Measurements from ENCODE around the gene C2CD5.
"Not testable (repeated sequence)": the region's sequence is repeated elsewhere in the genome, so short reads cannot be mapped to it uniquely, and the experiment has no call there.

C2CD5 gene

DNA sequence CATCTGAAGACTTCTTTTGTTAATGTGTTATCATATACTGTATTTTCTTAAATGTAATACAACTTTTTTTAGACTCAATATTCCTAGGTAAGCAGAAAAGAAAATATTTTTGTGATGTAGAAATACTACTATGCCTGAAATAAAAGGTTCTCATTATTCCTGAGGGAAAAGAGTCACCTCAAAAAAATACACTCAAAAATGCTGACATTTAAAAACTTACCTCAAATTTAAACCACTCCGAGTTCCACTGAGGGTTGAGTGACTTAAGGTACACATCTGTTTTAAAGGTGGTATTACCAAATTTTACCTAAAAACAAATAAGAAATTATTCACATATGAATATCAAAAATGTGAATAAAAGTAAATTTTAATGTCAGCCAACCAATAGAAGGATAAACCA lies 9.3 kb downstream of the C2CD5 start:
- DNase-seq = no peak

DNA sequence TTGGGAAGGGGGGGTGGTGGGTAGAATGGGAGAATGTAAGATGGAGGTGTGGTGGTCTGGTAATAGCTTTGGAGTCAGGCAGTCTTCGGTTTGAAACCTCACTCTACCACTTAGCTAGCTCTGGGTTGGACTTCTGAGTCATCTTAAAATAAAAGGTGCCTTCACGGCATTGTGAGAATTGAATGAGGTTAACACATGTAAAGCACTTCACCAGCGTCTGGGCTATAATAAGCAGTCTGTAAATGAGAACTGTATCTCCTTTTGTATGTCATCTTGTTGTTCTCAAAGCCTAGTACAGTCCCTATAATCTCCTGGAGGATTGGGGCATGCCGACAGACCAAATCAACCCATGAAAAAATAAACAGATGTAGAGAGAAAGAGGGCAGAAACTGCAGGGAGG lies 11.2 kb downstream of the C2CD5 start:
- DNase-seq = no peak

GRCh38 chr12:22532317-22532716 lies 12.0 kb downstream of the C2CD5 start:
- no peak for DNase-seq

DNA sequence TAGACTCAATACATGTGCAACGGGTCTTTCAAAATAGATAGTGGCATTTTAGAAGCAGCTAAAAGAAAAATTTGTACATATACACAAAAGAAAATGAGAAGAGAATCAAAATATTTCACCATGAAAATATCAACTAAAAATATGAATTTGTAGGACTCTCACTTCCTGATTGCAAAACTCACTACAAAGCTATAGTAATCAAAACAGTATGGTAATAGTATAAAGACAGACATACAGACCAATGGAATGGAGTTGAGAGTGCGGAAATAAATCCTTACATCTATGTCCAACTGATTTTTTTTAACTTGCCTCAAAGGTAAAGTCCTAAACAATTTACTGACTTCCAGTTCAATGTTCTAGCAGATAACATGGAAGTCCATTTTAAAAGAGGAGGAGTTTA lies 13.1 kb downstream of the C2CD5 start:
- DNase-seq = no peak

- peak; percentile 36 for DNase-seq
Measured at GRCh38 chr12:22529281-22530060, 14.9 kb downstream of the C2CD5 start.

- no peak for DNase-seq
Measured at GRCh38 chr12:22527999-22528398, 16.3 kb downstream of the C2CD5 start.

DNA sequence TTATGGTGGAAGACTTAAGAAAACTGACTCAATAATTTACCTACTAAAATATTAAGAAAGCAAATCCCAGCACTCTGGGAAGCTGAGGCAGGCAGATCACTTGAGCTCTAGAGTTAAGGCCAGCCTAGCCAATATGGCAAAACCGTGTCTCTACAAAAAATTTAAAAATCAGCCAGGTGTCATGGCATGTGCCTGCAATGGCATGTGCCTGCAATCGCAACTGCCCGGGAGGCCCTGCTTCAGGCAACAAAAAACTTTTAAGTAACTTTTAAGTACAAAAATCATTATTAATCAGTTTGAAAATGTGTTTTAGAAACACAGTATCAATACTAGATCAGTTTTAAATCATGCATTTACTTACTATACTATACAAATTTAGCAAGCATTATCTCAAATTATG lies 17.5 kb downstream of the C2CD5 start:
- no peak for DNase-seq

DNA sequence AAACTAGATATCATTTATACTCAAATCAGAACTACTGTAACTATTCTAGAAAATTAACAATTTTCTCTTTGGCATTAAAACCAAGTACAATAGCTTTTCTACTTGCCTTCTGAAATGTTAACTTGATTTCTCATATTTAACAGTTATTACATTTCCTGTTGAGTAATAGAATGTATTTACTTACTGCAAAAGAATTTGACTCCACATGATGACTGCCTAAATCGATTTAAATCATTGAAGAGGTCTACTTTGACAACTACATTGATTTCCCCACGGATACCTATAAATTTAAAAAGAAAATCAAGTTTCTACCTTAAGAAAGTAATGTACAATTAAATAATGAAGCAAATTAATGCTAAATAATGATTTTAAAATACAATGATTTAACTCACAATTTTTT lies 18.9 kb downstream of the C2CD5 start:
- DNase-seq = no peak

GRCh38 chr12:22518998-22519397 lies 25.3 kb downstream of the C2CD5 start:
- no peak for DNase-seq

DNA sequence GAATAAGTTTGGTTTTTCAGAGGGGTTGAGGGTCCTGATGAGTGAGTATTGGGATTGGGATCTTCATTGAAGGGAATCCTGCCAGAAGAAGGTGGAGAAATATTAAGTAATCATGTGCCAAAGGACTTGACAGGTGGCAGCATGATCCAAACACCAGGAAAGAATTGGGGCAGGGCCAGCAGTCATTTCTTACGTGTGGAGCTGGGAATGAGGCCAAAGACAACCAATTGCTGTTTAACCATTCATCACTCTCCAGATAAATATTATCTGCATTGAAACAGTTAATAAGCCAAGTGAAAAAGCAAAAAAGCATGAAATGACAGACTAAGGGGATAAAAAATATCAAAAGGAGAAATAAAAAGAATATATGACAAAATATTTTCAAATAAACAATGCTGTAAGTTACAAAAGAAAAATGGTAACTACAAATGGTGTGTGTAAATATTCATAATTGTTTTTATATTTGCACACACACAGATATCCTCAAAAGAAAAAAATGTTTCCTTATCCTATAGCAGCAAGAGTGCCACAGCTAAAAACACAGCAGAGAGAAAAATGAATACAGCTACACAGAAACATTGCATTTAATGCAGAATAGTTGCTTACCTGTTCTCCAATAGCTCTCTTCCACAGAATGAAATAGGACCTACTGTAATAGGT lies 26.2 kb downstream of the C2CD5 start:
- DNase-seq = no peak

GRCh38 chr12:22514875-22515274 lies 29.5 kb downstream of the C2CD5 start:
- no peak for DNase-seq

DNA sequence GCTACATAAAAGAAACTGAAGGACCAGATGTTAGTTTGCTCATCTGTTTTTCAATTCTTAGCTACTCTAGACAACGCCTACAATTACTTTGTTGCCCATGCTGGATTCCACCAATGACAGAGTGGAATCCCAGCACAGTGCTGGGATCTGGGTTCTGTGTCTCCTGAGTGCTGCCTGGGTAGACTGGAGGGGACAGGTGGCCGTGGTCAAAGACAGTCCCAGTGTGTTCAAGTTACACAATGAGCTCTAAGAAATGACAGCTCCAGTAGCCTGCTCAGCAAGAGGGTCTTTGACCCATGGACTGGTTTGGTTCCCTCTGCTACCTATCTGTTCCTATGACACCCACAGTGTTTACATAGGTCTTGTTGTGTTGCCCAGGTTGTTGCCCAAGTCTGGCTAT lies 38.5 kb downstream of the C2CD5 start:
- DNase-seq = no peak

GRCh38 chr12:22500100-22500499 lies 44.2 kb downstream of the C2CD5 start:
- no peak for DNase-seq

DNA sequence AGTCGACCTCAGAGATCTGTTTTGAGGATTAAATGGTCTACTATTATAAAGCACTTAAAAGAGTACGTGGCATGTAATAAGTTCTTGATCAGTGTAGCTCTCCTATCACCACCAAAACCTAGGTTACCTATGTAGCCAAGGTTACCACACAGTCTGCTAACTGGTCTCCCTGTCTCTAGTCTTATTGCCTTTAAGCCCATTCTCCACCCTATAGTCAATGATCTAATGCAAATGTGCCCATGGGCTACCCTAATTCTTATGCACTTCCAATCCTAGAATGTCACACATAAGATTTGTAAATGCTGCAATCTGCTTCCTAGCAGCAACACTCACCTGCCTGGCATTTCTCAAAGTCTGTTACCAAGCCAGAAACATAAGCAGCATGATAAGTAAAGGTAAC lies 44.9 kb downstream of the C2CD5 start:
- DNase-seq = no peak

DNA sequence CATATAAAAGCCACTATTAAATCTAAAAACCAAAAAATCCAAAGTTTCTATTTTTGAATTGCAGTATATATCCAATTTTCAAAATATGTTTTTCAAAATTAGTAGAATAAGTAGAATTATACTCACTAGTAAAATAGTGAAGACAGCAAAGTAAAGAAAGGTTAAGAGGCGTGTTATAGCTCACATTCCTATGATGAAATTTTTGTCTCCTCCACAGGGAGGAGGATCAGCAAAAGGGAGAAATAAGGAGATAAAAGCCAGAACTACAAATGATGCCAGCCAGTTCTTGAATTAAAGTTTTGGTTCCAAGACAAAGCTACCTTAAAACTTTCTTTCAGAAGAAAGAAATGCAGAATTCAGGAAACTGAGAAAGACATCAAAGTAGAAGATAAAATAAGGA lies 50.0 kb downstream of the C2CD5 start:
- no peak for DNase-seq

DNA sequence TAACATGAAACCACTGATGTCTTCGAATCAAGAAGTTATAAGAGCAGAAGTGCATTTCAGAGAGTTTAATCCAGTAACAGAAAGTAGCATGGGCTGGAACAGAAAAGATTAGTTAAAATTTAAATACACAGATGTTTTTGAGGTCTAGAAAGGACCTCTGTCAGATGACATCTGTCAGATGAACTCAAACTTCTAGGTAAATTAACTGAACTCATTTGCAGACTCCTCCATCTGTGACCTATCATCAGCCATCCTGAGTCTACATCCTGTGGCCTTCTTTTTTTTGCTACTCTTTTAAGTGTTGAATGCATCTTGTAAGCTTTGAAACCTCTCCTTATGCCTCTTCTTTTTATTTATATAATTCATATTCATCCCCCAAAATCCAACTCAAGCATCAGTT lies 53.3 kb downstream of the C2CD5 start:
- DNase-seq = no peak

- DNase-seq = no peak
Measured at GRCh38 chr12:22488478-22488877, 55.9 kb downstream of the C2CD5 start.

DNA sequence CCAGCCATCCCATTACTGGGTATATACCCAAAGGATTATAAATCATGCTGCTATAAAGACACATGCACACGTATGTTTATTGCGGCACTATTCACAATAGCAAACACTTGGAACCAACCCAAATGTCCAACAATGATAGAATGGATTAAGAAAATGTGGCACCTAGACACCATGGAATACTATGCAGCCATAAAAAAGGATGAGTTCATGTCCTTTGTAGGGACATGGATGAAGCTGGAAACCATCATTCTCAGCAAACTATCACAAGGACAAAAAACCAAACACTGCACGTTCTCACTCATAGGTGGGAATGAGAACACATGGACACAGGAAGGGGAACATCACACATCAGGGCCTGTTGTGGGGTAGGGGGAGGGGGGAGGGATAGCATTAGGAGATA lies 56.7 kb downstream of the C2CD5 start:
- DNase-seq = not testable (repeated sequence)

- DNase-seq = no peak
Measured at GRCh38 chr12:22481547-22482104, 62.7 kb downstream of the C2CD5 start.

DNA sequence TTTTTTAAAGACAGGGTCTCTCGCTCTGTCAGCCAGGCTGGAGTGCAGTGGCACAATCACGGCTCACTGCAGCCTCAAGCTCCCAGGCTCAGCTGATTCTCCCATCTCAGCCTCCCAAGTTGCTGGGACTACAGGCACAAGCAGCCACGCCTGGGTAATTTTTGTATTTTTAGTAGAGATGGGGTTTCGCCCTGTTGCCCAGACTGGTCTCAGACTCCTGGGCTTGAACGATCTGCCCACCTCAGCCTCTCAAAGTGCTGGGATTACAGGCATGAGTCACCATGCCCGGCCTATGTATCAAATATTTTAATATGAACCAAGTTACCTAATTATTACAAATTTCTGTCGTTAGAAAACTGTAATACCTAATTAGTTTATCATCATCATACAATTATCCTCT lies 63.5 kb downstream of the C2CD5 start:
- not testable (repeated sequence) for DNase-seq

DNA sequence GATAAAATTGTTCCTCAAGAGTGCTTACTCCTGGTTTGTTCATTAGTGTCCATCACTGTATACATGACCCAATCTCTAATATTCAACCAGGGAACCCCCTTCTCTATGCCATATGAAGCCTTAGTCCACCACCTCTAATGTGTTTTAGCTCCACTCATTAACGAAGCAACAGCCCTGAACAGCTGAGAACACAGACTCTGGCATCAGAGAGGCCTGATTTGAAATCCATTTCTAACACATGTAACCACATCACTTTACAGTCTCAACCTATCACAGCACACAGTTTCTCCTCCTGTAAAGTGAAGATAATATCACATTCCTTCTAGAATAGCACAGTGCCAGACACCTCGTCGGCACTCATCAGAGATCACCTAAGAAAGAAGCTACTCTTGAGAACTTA lies 64.3 kb downstream of the C2CD5 start:
- DNase-seq = no peak

DNA sequence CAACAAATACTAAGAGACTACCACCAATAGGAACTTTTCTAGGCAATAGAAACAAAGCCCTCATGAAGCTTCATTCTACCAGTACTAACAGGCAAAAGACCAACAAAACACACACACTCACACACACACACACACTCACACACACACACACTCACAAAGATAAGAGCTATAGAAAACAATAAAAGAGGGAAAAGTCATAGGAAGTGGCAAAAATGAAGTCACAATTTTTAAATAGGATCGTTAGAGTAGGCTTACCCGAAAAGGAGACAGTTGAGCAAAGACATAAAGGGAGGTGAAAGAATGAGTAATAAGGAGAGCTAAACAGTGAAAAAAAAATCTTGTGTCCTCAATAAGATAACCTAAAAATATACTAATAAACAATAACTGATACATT lies 66.5 kb downstream of the C2CD5 start:
- peak; percentile 28 for DNase-seq

DNA sequence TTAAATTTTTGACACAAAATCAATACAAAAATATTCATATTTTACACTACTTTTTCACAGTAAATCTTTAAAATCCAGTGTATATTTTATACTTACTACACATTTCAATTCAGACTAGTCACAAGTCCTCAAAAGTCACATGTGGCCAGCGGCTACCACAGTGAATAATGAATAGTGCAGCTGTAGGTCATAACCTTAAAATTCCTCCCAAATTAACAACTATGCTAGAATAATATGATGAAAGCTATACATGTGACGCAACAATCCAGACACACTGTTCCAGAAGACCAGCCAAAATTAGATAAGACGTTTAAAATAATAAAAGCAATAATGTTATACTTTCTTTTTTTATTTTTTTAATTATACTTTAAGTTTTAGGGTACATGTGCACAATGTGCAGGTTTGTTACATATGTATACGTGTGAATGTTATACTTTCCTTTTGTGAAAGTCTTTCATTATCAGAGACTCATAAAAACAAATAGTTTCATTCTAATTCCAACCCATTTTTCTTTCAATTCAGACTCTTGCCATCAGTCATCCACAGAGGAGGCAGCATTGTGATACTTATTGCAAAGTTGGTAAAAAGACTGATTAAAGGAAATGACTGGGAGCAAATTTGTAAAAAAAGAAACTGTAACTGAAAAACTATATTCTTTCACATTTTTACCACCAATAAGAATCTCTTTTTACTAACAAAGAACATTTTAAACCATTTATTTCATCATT lies 67.0 kb downstream of the C2CD5 start:
- DNase-seq = no peak

DNA sequence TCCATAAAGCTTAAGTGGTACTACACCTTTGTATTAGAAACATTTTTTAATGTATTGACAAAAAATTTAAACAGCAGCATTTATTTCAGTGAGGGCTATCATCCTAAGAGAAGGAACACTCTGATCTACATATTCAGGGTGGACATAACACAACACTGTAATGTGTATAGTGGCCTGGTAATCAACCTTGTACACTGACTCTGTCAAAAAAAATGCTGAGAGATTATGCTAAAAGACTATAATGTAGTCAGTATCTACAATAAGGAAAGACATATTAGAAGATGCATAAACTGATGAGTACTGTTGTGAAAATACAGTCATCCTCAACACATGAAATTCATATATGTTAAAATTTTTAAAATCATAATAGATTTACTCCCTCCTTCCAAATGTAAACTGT lies 68.2 kb downstream of the C2CD5 start:
- no peak for DNase-seq

Measured in activated CD4-positive, alpha-beta T cell treated with anti-CD3 and anti-CD28 coated beads, Interleukin-2, amount 50 U/mL, for 16 hours (primary cell).